ENCODE results near the gene SLIT3. TPM values are rescaled to one million over a fixed set of nuclear protein-coding genes. Genes with fewer than 3 reads are reported as not detected.

Gene SLIT3
- total RNA-seq, 1 experiment from 2014 or later: 0.44 TPM

GRCh38 chr5:168674893-168675482 is 626.0 kb downstream of the SLIT3 start:
- Histone ChIP-seq H4K20me1 (ENCODE audit: low read length) (no peaks in the 10 kb centered on the region), H3K79me2 (ENCODE audit: low read length) (no peaks in the 10 kb centered on the region), H3K9me3 (ENCODE audit: low read length) (no peaks in the 10 kb centered on the region), H3K27me3 (ENCODE audit: low read length) (no peaks in the 10 kb centered on the region), H3K4me2 (ENCODE audit: low read length) (no peak overlapping the region), H3K4me1 (ENCODE audit: insufficient read depth, low read length) (no peaks in the 10 kb centered on the region), H2AFZ (ENCODE audit: low read length) (no peak overlapping the region), H3K36me3 (ENCODE audit: low read depth, low read length) (no peaks in the 10 kb centered on the region), H3K27ac (ENCODE audit: low read length) (no peak overlapping the region), H3K9ac (ENCODE audit: low read length) (no peak overlapping the region), H3F3A (ENCODE audit: low read length, unreplicated experiment) (no peaks in the 10 kb centered on the region), H3K4me3 (ENCODE audit: low read length) (no peak overlapping the region), H3K9me2 (replicated peaks; ENCODE audit: low read length) (no peaks in the 10 kb centered on the region)
- no peak for TF ChIP-seq EZH2 (IDR thresholded peaks at IDR 0.05; ENCODE audit: low read length, unreplicated experiment)
- no peak for TF ChIP-seq EZH2phosphoT487 (IDR thresholded peaks at IDR 0.05; ENCODE audit: borderline replicate concordance, low read length)
- no peak for TF ChIP-seq CTCF (conservative IDR thresholded peaks at IDR 0.05; ENCODE audit: low read depth, low read length)
- no TSS peak for BruUV-seq (replicated peaks)
- intact Hi-C loops (cut with micrococcal nuclease): loop anchor here (5.0 kb wide), 1 partner anchor 627 kb away; the partner anchor contains the start of gene SLIT3
- ChIA-PET CTCF (no interaction called here), POLR2A (ENCODE audit: unreplicated experiment) (no interaction called here)
- DNase-seq (no peak), ATAC-seq (no peak)

- no peaks in the 10 kb centered on the region for H3F3A ChIP-seq (ENCODE audit: low read length, unreplicated experiment)
- H3K27me3 ChIP-seq (ENCODE audit: low read length): no peaks in the 10 kb centered on the region
- no peak overlapping the region for H2AFZ ChIP-seq (ENCODE audit: low read length)
- no peak overlapping the region for H3K9ac ChIP-seq (ENCODE audit: low read length)
- no peaks in the 10 kb centered on the region for H4K20me1 ChIP-seq (ENCODE audit: low read length)
- ChIA-PET CTCF (no interaction called here), POLR2A (ENCODE audit: unreplicated experiment) (no interaction called here)
- no peaks in the 10 kb centered on the region for H3K36me3 ChIP-seq (ENCODE audit: low read depth, low read length)
- H3K9me2 ChIP-seq (replicated peaks; ENCODE audit: low read length): no peaks in the 10 kb centered on the region
- H3K27ac ChIP-seq (ENCODE audit: low read length): no peak overlapping the region
- ATAC-seq: no peak
- H3K4me3 ChIP-seq (ENCODE audit: low read length): no peak overlapping the region
- no peak for DNase-seq
- no peak for TF ChIP-seq CTCF (conservative IDR thresholded peaks at IDR 0.05; ENCODE audit: low read depth, low read length)
- no peak for TF ChIP-seq EZH2phosphoT487 (IDR thresholded peaks at IDR 0.05; ENCODE audit: borderline replicate concordance, low read length)
- no peak for TF ChIP-seq EZH2 (IDR thresholded peaks at IDR 0.05; ENCODE audit: low read length, unreplicated experiment)
- no peaks in the 10 kb centered on the region for H3K9me3 ChIP-seq (ENCODE audit: low read length)
- no peaks in the 10 kb centered on the region for H3K79me2 ChIP-seq (ENCODE audit: low read length)
- H3K4me1 ChIP-seq (ENCODE audit: insufficient read depth, low read length): no peaks in the 10 kb centered on the region
- intact Hi-C loops (cut with micrococcal nuclease): no loop called here
- BruUV-seq (replicated peaks): no TSS peak
- no peak overlapping the region for H3K4me2 ChIP-seq (ENCODE audit: low read length)
Measured at GRCh38 chr5:168672888-168673287, 628.1 kb downstream of the SLIT3 start.

GRCh38 chr5:168672016-168672415 is 628.9 kb downstream of the SLIT3 start:
- H3K4me1 ChIP-seq (ENCODE audit: insufficient read depth, low read length): no peaks in the 10 kb centered on the region
- H3K36me3 ChIP-seq (ENCODE audit: low read depth, low read length): no peaks in the 10 kb centered on the region
- no peak overlapping the region for H3K27ac ChIP-seq (ENCODE audit: low read length)
- POLR2A ChIA-PET (ENCODE audit: unreplicated experiment): interaction anchor here (0.6 kb wide), 1 partner anchor 110 kb away, joined by 3 read pairs; no protein-coding TSS in a partner anchor
- no peak for DNase-seq
- no peaks in the 10 kb centered on the region for H3K9me3 ChIP-seq (ENCODE audit: low read length)
- no peak for ATAC-seq
- BruUV-seq (replicated peaks): no TSS peak
- H3K27me3 ChIP-seq (ENCODE audit: low read length): no peaks in the 10 kb centered on the region
- intact Hi-C loops (cut with micrococcal nuclease): no loop called here
- no peaks in the 10 kb centered on the region for H3K79me2 ChIP-seq (ENCODE audit: low read length)
- TF ChIP-seq CTCF (conservative IDR thresholded peaks at IDR 0.05; ENCODE audit: low read depth, low read length): no peak
- no peak for TF ChIP-seq EZH2phosphoT487 (IDR thresholded peaks at IDR 0.05; ENCODE audit: borderline replicate concordance, low read length)
- TF ChIP-seq EZH2 (IDR thresholded peaks at IDR 0.05; ENCODE audit: low read length, unreplicated experiment): no peak
- H3K9me2 ChIP-seq (replicated peaks; ENCODE audit: low read length): no peaks in the 10 kb centered on the region
- CTCF ChIA-PET: no interaction called here
- no peak overlapping the region for H3K4me3 ChIP-seq (ENCODE audit: low read length)
- H4K20me1 ChIP-seq (ENCODE audit: low read length): no peaks in the 10 kb centered on the region
- no peaks in the 10 kb centered on the region for H3F3A ChIP-seq (ENCODE audit: low read length, unreplicated experiment)
- H3K4me2 ChIP-seq (ENCODE audit: low read length): no peak overlapping the region
- no peak overlapping the region for H3K9ac ChIP-seq (ENCODE audit: low read length)
- no peak overlapping the region for H2AFZ ChIP-seq (ENCODE audit: low read length)

Measured in PC-3 (cell line).